HCEC 1CT (cell line): ENCODE measurements around the gene CRYBA1.

Experiments used
- DNase-seq: peaks from one replicate; pipeline ENCODE4 v3.0.0-alpha.2; 2017

The CRYBA1 gene

GRCh38 chr17:29283961-29284360 is 37.3 kb downstream of the CRYBA1 start:
- no peak for DNase-seq

DNA sequence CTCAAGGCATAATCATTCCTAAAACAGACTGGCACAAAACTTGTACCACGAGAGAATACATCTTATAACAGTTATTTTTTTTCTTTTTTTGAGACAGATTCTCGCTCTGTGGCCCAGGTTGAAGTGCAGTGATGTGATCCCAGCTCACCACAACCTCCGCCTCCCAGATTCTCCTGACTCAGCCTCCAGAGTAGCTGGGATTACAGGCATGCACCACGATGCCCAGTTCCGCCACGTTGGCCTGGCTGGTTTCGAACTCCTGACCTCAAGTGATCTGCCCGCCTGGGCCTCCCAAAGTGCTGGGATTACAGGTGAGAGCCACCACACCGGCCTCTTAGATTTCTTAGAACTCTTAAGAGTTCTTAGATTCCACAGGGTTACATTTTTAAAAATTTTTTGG is 43.2 kb downstream of the CRYBA1 start:
- DNase-seq: no peak

- DNase-seq: peak; percentile 65
These were observed 44.6 kb downstream of the CRYBA1 start for GRCh38 chr17:29291163-29291752.

GRCh38 chr17:29292071-29292991 is 45.7 kb downstream of the CRYBA1 start:
- DNase-seq: peak; percentile 40

GRCh38 chr17:29292992-29293889 is 46.6 kb downstream of the CRYBA1 start:
- peak; percentile 65 for DNase-seq

- peak; percentile 98 for DNase-seq
These were observed 47.4 kb downstream of the CRYBA1 start, which contains the start of gene NUFIP2 for GRCh38 chr17:29293890-29294579. NUFIP2 (minus strand) TSS chr17:29294148; CDS start chr17:29294059, 89 bp downstream.

DNA sequence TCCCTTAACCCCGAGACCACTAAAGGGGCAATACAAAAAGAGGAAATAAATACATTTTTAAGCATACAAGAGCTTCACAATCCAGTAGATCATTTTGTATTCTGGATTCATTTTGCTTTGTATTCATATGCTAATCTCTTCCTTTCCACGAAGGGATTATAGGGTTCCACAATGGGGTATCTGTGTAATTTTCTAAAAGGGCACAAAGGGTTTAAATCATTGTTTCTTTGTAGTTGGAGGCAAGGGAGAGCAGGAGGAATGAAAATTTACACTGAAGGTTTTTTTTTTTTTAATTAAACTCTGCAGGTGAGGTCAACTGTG is 47.9 kb downstream of the CRYBA1 start:
- DNase-seq: no peak

DNA sequence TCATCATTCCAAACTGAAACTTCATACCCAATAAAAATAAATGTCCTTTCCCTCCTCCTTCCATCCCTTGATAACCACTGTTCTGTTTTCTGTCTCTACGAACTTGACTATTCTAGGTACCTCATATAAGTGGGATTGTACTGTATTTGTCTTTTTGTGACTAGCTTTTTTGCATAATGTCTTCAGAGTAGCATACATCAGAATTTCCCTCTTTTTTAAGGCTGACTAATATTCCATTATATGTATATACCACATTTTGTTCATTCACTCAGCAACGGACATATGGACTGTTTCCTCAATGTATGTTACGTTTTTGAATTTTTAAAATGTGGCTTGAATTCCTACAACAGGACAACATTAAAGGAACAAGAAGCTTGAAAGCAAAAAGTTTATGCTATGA is 48.8 kb downstream of the CRYBA1 start:
- DNase-seq: no peak

GRCh38 chr17:29299031-29299430 is 52.4 kb downstream of the CRYBA1 start:
- no peak for DNase-seq

DNA sequence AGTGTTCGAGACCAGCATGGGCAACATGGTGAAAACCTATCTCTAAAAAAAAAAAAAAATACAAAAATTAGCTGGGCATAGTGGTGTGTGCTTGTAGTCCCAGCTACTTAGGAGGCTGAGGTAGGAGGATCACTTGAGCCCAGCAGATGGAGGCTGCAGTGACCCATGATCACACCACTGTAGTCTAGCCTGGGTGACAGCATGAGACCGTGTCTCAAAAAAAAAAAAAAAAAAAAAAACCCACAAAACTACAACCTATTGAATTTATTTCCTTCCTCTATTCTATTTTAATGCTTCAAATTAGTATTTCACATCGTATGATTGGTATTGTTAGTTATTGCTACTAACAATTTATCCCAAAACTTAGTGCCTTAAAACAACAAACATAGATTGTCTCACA is 56.7 kb downstream of the CRYBA1 start:
- no peak for DNase-seq
